Glutamatergic neuron (in vitro differentiated cells): ENCODE data around the gene OGFR. TPM values are rescaled to one million over a fixed set of nuclear protein-coding genes. Genes with fewer than 3 reads are reported as not detected.

Source experiments
- DNase-seq: peaks from one replicate; pipeline ENCODE4 v3.0.0; 2022
- H3K27ac Mint-ChIP-seq: one replicate; pipeline ENCODE4 v1.8.0; 2020; ENCODE audit warnings: mild to moderate bottlenecking, mixed read lengths, inconsistent platforms; ENCODE audit not compliant: unreplicated experiment
- H3K27me3 Mint-ChIP-seq: one replicate; pipeline ENCODE4 v1.8.0; 2020; ENCODE audit warnings: mild to moderate bottlenecking, moderate library complexity, mixed read lengths, inconsistent platforms; ENCODE audit not compliant: unreplicated experiment
- H3K36me3 Mint-ChIP-seq: one replicate; pipeline ENCODE4 v1.8.0; 2020; ENCODE audit warnings: mild to moderate bottlenecking, mixed read lengths, inconsistent platforms; ENCODE audit not compliant: unreplicated experiment
- H3K4me1 Mint-ChIP-seq: one replicate; pipeline ENCODE4 v1.8.0; 2020; ENCODE audit warnings: mild to moderate bottlenecking, low read depth, mixed read lengths, inconsistent platforms; ENCODE audit not compliant: unreplicated experiment
- H3K4me3 Mint-ChIP-seq: one replicate; pipeline ENCODE4 v1.8.0; 2020; ENCODE audit warnings: mild to moderate bottlenecking, mixed read lengths, inconsistent platforms; ENCODE audit not compliant: unreplicated experiment
- H3K9me3 Mint-ChIP-seq: one replicate; pipeline ENCODE4 v1.8.0; 2020; ENCODE audit warnings: mild to moderate bottlenecking, moderate library complexity, mixed read lengths, inconsistent platforms; ENCODE audit not compliant: unreplicated experiment
- total RNA-seq: library from RNA; stranded (reverse); fragmentation: NEBNext Ultra II Directional; extraction: Animal tissue kit (Norgen Biotek cat#: 25700); gene quantifications from one replicate; pipeline ENCODE4 v1.2.1, GENCODE V29; 2021; ENCODE audit not compliant: unreplicated experiment
- TF ChIP-seq, protein P1 (sequence below): fragments of 200-600 bp; sonication (generic); IDR thresholded peaks from one replicate; pipeline ENCODE4 v1.5.0; 2021; ENCODE audit not compliant: partially characterized antibody, unreplicated experiment

OGFR gene
- total RNA-seq, 1 donor from 2014 or later: 70.5 TPM

DNA sequence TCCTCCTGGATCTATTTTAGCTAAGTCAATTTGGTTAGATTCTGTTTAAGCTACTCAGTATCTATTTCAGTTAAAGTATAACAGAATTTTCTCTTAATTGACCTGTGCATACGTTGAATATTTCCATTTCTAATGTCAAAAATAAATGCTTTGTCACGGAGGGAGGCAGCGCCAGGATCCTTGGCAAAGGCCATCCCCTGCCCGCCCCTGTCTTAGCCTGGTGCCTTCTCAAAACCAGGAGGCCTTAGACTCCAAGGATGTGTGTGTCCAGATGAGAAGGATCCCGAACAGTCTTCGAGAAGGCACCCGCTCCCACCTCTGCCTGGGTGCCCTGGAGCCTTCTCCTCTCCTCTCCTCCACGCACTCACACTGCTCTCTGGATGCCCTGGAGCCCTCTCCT, 34.6 kb downstream of the OGFR start:
- no peaks in the 10 kb centered on the region for H3K36me3 Mint-ChIP-seq
- TF ChIP-seq, protein P1, sequence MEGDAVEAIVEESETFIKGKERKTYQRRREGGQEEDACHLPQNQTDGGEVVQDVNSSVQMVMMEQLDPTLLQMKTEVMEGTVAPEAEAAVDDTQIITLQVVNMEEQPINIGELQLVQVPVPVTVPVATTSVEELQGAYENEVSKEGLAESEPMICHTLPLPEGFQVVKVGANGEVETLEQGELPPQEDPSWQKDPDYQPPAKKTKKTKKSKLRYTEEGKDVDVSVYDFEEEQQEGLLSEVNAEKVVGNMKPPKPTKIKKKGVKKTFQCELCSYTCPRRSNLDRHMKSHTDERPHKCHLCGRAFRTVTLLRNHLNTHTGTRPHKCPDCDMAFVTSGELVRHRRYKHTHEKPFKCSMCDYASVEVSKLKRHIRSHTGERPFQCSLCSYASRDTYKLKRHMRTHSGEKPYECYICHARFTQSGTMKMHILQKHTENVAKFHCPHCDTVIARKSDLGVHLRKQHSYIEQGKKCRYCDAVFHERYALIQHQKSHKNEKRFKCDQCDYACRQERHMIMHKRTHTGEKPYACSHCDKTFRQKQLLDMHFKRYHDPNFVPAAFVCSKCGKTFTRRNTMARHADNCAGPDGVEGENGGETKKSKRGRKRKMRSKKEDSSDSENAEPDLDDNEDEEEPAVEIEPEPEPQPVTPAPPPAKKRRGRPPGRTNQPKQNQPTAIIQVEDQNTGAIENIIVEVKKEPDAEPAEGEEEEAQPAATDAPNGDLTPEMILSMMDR: no peak
- H3K27ac Mint-ChIP-seq: no peak overlapping the region
- peaks cover 6% of the 10 kb centered on the region for H3K27me3 Mint-ChIP-seq
- DNase-seq: no peak
- H3K4me3 Mint-ChIP-seq: no peak overlapping the region
- peaks cover 5% of the 10 kb centered on the region for H3K9me3 Mint-ChIP-seq
- peaks cover 29% of the 10 kb centered on the region for H3K4me1 Mint-ChIP-seq

DNA sequence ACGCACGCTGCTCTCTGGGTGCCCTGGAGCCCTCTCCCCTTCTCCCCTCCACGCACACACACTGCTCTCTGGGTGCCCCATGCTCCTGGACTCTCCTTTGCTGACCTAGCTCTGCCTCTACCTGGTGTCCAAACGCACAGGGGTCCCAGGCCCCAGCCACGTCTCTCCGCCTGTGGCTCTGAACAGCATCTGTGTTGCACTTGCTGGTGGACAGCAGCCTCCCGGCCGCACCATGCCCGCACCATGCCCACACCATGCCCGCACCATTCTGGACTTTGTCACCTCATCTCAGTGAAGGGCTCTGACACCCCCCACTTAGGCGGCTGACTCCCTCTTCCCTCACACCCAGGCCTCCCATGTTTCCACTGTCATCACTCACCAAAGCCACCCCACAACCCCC, 35.2 kb downstream of the OGFR start:
- H3K27ac Mint-ChIP-seq: no peak overlapping the region
- H3K9me3 Mint-ChIP-seq: peaks cover 5% of the 10 kb centered on the region
- no peak overlapping the region for H3K4me3 Mint-ChIP-seq
- no peak for DNase-seq
- peaks cover 30% of the 10 kb centered on the region for H3K4me1 Mint-ChIP-seq
- TF ChIP-seq, protein P1: no peak
- peaks cover 6% of the 10 kb centered on the region for H3K27me3 Mint-ChIP-seq
- no peaks in the 10 kb centered on the region for H3K36me3 Mint-ChIP-seq

DNA sequence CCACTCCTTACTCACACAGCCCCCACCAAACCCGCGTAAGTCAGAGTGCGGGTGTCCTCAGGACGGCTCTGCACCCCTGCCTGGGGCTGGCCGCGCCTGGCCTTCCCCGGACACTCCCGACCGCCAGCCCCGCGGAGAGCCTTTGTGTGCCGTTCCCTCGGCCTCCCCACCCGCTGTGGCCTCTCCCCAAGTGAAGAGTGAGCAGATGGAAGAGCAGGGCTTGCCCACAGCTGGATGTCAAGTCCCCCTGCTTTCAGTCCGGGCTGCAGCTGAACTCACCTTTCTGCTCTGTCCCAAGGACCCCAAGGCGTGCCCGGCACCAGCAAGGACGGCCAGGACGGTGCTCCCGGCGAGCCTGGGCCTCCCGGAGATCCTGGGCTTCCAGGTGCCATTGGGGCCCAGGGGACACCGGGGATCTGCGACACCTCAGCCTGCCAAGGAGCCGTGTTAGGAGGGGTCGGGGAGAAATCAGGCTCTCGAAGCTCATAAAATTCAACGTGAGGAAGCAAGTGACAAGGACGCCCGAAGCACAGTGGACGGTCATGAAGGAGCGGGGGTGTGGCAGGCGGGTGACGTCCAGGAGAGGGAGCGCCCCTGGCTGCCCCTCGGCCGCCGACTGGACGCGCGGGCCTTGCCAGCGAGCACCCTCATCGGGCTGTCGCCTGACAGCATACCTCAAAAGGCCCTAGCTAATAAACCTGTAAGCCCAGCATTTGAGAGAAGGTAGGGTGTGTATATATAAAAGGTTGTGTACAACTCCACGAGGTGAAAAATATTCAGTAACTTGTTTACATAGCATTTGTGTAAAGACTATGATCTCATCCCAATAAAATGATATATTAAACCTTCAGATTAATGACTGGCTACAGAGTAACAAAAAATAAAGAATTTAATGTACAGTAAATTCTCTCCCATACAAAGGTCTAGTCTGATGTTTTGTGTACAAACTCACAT, 35.9 kb downstream of the OGFR start:
- Mint-ChIP-seq H3K4me1 (peaks cover 28% of the 10 kb centered on the region), H3K27me3 (peaks cover 8% of the 10 kb centered on the region), H3K9me3 (peaks cover 7% of the 10 kb centered on the region), H3K4me3 (no peak overlapping the region), H3K36me3 (no peaks in the 10 kb centered on the region), H3K27ac (no peak overlapping the region)
- DNase-seq: no peak
- TF ChIP-seq, protein P1: no peak

DNA sequence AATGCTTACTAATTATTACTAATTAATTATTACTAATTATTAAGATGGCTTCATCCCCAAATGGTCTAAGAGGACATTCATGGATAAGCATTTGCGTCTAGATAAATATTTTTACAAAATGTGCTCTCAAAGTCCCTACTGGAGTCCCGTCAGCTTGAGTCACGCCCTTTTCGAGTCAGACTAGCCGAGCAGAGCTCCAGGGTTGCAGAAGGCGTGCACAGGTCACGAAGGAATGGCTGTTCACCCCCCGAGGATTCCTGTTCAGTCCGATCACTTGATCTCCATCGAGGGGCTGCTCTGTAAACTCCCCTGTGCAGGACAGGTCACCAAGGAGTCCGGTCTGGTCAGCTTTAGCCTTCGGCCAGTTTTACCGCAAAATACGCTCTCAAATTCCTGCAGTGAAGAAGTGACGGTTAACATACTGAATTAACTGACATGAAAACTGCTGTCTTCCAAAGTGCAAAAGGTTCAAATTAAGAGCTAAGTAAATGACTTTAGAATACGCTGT, 37.1 kb downstream of the OGFR start:
- Mint-ChIP-seq H3K4me1 (peaks cover 38% of the 10 kb centered on the region), H3K27ac (peak overlapping the region; percentile 15), H3K27me3 (peaks cover 15% of the 10 kb centered on the region), H3K9me3 (peaks cover 16% of the 10 kb centered on the region), H3K36me3 (no peaks in the 10 kb centered on the region), H3K4me3 (peak overlapping the region; percentile 26)
- DNase-seq: no peak
- TF ChIP-seq, protein P1: no peak

DNA sequence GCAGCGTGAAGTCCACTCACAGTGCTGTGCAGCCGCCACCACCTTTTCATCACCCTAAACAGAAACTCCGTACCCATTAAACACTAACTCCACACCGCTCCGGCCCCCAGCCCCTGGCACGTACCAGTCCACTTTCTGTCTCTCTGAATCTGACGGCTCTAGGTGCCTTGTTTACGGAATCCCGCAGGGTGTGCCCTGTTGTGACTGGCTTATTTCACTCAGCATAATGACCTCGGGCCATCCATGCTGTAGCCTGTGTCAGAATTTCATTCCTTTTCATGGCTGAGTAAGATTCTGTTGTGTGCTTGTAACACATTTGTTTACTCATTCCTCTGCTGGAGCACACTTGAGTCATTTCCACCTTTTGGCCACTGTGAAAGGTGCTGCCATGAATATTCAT, 39.0 kb downstream of the OGFR start:
- peaks cover 16% of the 10 kb centered on the region for H3K9me3 Mint-ChIP-seq
- H3K4me3 Mint-ChIP-seq: no peak overlapping the region
- no peaks in the 10 kb centered on the region for H3K36me3 Mint-ChIP-seq
- no peak for DNase-seq
- peaks cover 15% of the 10 kb centered on the region for H3K27me3 Mint-ChIP-seq
- TF ChIP-seq, protein P1: no peak
- H3K27ac Mint-ChIP-seq: no peak overlapping the region
- H3K4me1 Mint-ChIP-seq: peaks cover 42% of the 10 kb centered on the region
